Fibroblast of lung (primary cell): ENCODE data around the gene YARS2. TPM values are rescaled to one million over a fixed set of nuclear protein-coding genes. Genes with fewer than 3 reads are reported as not detected.

ENCODE experiments used
- DNase-seq, 2 donors: peaks; one replicate each; pipeline versions ENCODE4 v3.0.0 to v3.0.0-alpha.2; 2010; ENCODE audit warnings: low read depth in 2 of 2
- H2AFZ ChIP-seq: 2 replicates; pipeline ENCODE4 v1.5.1; 2012; ENCODE audit warnings: low read length, control low read depth, inconsistent platforms
- H3K27ac ChIP-seq: 2 replicates; pipeline ENCODE4 v1.5.1; 2011; ENCODE audit warnings: low read length, control low read depth; ENCODE audit not compliant: insufficient read depth
- H3K27me3 ChIP-seq: 2 replicates; pipeline ENCODE4 v1.5.1; 2011; ENCODE audit warnings: mild to moderate bottlenecking, low read length; ENCODE audit not compliant: control insufficient read depth, insufficient read depth
- H3K36me3 ChIP-seq: 2 replicates; pipeline ENCODE4 v1.5.1; 2011; ENCODE audit warnings: low read length; ENCODE audit not compliant: control insufficient read depth, insufficient read depth
- H3K4me1 ChIP-seq: 2 replicates; pipeline ENCODE4 v1.5.1; 2011; ENCODE audit warnings: low read length; ENCODE audit not compliant: control insufficient read depth, insufficient read depth; ENCODE audit errors: extremely low read depth
- H3K4me2 ChIP-seq: 2 replicates; pipeline ENCODE4 v1.5.1; 2011; ENCODE audit warnings: low read length, control low read depth; ENCODE audit not compliant: insufficient read depth; ENCODE audit errors: extremely low read depth
- H3K4me3 ChIP-seq, 4 experiments: fragments of 200-600 bp in 1 of 4; sonication (generic) in 1 of 4; replicated peaks in 1 of 4; 2 replicates each; pipeline ENCODE4 v1.5.1; 2011 to 2016; ENCODE audit warnings: low read length in 4 of 4, low read depth in 3 of 4, mild to moderate bottlenecking in 3 of 4, control low read depth in 2 of 4, inconsistent platforms in 1 of 4, mixed read lengths in 1 of 4; ENCODE audit not compliant: insufficient read depth in 1 of 4; ENCODE audit errors: control extremely low read depth in 1 of 4
- H3K79me2 ChIP-seq: 2 replicates; pipeline ENCODE4 v1.5.1; 2012; ENCODE audit warnings: mild to moderate bottlenecking, low read length, inconsistent platforms; ENCODE audit not compliant: control insufficient read depth, insufficient read depth
- H3K9ac ChIP-seq: 2 replicates; pipeline ENCODE4 v1.5.1; 2011; ENCODE audit warnings: mild to moderate bottlenecking, low read length, control low read depth; ENCODE audit not compliant: insufficient read depth
- H3K9me3 ChIP-seq: 2 replicates; pipeline ENCODE4 v1.5.1; 2012; ENCODE audit warnings: low read depth, low read length; ENCODE audit not compliant: control insufficient read depth, insufficient read depth
- H4K20me1 ChIP-seq: 2 replicates; pipeline ENCODE4 v1.5.1; 2011; ENCODE audit warnings: low read length; ENCODE audit not compliant: control insufficient read depth, insufficient read depth; ENCODE audit errors: extremely low read depth
- EZH2 ChIP-seq: IDR thresholded peaks from 2 replicates; pipeline ENCODE4 v1.5.1; 2012; ENCODE audit warnings: low read length, control low read depth, mild to moderate bottlenecking; ENCODE audit errors: missing control alignments
- polyA plus RNA-seq, 2 donors: library from polyadenylated mRNA; depleted of rRNA in 1 of 2; stranded (reverse) in 1 of 2; unstranded in 1 of 2; fragments of >200 nt; gene quantifications; 2 replicates each; pipeline ENCODE4 v1.2.1, GENCODE V29; 2011 to 2012; ENCODE audit warnings: missing spikeins in 1 of 2
- total RNA-seq: library from RNA; depleted of rRNA; stranded (reverse); fragments of >200 nt; gene quantifications from 2 replicates; pipeline ENCODE4 v1.2.1, GENCODE V29; 2014
- TF ChIP-seq, protein P1 (sequence below), 2 donors: IDR thresholded peaks in 1 of 2; conservative IDR thresholded peaks in 1 of 2; 1 replicate in 1 of 2; 2 replicates in 1 of 2; pipeline ENCODE4 v1.5.1; 2011 to 2012; ENCODE audit warnings: low read length in 2 of 2, control low read depth in 1 of 2, inconsistent platforms in 1 of 2, low read depth in 1 of 2, mild to moderate bottlenecking in 1 of 2

The YARS2 gene
- total and polyA plus RNA-seq, 2 donors (not counting 1 experiment from before 2014, with no cell fraction given), result 17.8 to 27.1 TPM

DNA sequence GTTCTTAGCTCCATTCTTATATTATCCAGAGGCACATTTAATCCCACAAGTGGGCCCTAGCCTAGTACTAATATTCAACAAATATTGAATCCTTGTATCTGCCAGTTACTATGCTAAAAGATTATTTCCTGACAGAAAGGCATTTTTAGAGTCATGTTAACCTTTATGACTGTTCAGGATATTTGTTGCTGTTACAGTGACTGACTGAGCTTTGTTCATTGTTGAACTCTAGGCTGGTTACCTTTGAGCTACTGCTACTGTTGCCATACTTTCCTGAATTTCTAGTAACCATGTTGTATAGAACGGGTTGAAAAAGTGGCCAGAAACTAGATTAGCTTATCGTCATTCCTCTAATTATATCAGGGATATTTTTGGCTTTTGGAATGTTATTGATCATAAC lies 46.8 kb downstream of the YARS2 start:
- no peak for TF ChIP-seq EZH2
- TF ChIP-seq, protein P1, sequence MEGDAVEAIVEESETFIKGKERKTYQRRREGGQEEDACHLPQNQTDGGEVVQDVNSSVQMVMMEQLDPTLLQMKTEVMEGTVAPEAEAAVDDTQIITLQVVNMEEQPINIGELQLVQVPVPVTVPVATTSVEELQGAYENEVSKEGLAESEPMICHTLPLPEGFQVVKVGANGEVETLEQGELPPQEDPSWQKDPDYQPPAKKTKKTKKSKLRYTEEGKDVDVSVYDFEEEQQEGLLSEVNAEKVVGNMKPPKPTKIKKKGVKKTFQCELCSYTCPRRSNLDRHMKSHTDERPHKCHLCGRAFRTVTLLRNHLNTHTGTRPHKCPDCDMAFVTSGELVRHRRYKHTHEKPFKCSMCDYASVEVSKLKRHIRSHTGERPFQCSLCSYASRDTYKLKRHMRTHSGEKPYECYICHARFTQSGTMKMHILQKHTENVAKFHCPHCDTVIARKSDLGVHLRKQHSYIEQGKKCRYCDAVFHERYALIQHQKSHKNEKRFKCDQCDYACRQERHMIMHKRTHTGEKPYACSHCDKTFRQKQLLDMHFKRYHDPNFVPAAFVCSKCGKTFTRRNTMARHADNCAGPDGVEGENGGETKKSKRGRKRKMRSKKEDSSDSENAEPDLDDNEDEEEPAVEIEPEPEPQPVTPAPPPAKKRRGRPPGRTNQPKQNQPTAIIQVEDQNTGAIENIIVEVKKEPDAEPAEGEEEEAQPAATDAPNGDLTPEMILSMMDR (conservative IDR thresholded peaks at IDR 0.05 in 1 of 2, IDR thresholded peaks at IDR 0.05 in 1 of 2; ENCODE audit: low read depth in 1 of 2, low read length in 2 of 2), result no peak
- H2AFZ ChIP-seq, result no peak overlapping the region

DNA sequence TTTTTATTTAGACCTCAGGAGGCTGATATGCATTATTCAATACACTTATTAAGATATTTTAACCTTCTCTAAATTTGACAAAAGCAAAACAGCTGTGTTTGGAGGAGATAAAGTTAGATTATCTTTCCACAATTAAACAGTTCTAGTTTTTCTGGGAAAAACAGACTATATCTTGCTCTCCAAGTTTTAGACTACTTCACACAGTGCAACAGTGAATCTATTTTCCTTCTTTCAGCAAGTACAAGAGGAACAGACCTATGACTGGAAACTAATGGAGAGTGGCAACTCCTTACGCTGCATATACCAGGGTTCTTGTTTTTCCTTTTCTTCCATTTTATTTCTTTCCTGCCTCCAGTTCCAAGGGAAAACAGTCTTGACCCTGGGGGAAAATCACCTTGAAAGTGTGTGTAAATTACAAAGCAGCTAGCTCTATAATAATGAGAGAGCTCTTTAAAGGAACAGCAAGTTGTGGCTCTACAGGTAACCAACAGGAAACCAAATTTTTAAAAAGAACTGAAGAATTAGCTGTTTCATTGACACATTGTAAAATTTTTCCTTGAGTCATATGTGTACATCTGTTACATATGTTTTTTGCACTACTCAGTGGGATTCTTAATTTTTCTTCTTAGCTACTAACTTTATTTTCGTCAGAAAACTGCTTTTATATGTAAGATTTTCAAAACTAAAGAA lies 49.2 kb downstream of the YARS2 start:
- no peak for TF ChIP-seq EZH2
- TF ChIP-seq, protein P1 (conservative IDR thresholded peaks at IDR 0.05 in 1 of 2, IDR thresholded peaks at IDR 0.05 in 1 of 2; ENCODE audit: low read depth in 1 of 2, low read length in 2 of 2), result no peak
- no peaks in the 10 kb centered on the region for H3K79me2 ChIP-seq
- no peak overlapping the region for H3K4me2 ChIP-seq
- no peaks in the 10 kb centered on the region for H3K36me3 ChIP-seq
- H3K9ac ChIP-seq, result no peak overlapping the region
- no peaks in the 10 kb centered on the region for H3K9me3 ChIP-seq
- H3K27ac ChIP-seq, result no peak overlapping the region
- H3K4me3 ChIP-seq, result no peak overlapping the region
- H3K4me1 ChIP-seq, result no peaks in the 10 kb centered on the region
- DNase-seq, result no peak
- H3K27me3 ChIP-seq, result no peaks in the 10 kb centered on the region
- no peak overlapping the region for H2AFZ ChIP-seq
- no peaks in the 10 kb centered on the region for H4K20me1 ChIP-seq

More for the DNA sequence above, 46.8 kb downstream of the YARS2 start:
- Histone ChIP-seq H3K27ac (no peak overlapping the region), H3K9ac (no peak overlapping the region), H3K27me3 (no peaks in the 10 kb centered on the region), H3K4me1 (no peaks in the 10 kb centered on the region), H3K4me3 (no peak overlapping the region), H3K79me2 (no peaks in the 10 kb centered on the region), H3K4me2 (no peak overlapping the region), H3K9me3 (no peaks in the 10 kb centered on the region), H3K36me3 (no peaks in the 10 kb centered on the region), H4K20me1 (no peaks in the 10 kb centered on the region)
- no peak for DNase-seq

DNA sequence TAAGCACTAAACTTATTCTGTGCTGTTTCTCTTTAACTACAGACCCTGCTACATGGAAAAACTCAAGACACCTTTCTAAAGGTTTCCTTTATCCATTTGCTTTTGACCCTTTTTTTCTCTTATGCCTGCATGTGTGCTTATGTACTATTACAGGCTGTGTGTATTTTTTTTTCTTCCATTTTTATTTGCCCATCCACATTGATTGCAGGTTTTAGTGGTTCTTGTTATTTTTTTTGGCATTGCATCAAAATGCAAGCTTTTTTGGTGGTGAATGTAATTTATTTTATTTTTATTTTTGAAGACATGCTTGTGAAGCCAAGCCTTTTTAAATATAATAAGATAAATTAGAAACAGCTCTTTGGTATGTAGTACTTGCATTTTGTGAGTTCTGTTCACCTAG lies 49.9 kb downstream of the YARS2 start:
- no peak overlapping the region for H2AFZ ChIP-seq
- H3K4me3 ChIP-seq, result no peak overlapping the region
- H3K9ac ChIP-seq, result no peak overlapping the region
- no peaks in the 10 kb centered on the region for H3K4me1 ChIP-seq
- no peak for DNase-seq
- no peaks in the 10 kb centered on the region for H4K20me1 ChIP-seq
- no peaks in the 10 kb centered on the region for H3K79me2 ChIP-seq
- no peaks in the 10 kb centered on the region for H3K36me3 ChIP-seq
- H3K9me3 ChIP-seq, result no peaks in the 10 kb centered on the region
- H3K27ac ChIP-seq, result no peak overlapping the region
- H3K27me3 ChIP-seq, result no peaks in the 10 kb centered on the region
- no peak overlapping the region for H3K4me2 ChIP-seq
- no peak for TF ChIP-seq EZH2
